H1 (cell line): ENCODE data around the gene PRKN. TPM values are rescaled to one million over a fixed set of nuclear protein-coding genes. Genes with fewer than 3 reads are reported as not detected.

Experiments used
- CTCF ChIA-PET: fragments of 300-600 bp; sonication (Branson Sonifier 250); formaldehyde crosslinking; loops from one replicate; lab custom pipeline; 2021; ENCODE audit not compliant: partially characterized antibody; lab: Charles Lee
- POLR2A ChIA-PET: fragments of 300-600 bp; sonication (Branson Sonifier 250); formaldehyde crosslinking; loops from one replicate; lab custom pipeline; 2021; ENCODE audit warnings: inconsistent platforms; ENCODE audit not compliant: partially characterized antibody; lab: Charles Lee
- DNase-seq, 2 experiments: peaks; one replicate each; pipeline versions ENCODE4 v3.0.0 to v3.0.0-alpha.2; 2010 to 2022; ENCODE audit warnings: low spot score in 2 of 2, low read depth in 1 of 2, mixed read lengths in 1 of 2
- FAIRE-seq: peaks from 2 replicates; lab custom pipeline; 2011; peaks lifted over from hg19 to GRCh38; lab: Jason Lieb, UNC
- H2AFZ ChIP-seq: 2 replicates; pipeline ENCODE4 v1.8.1; 2012; ENCODE audit warnings: low read length, inconsistent platforms
- H2AK5ac ChIP-seq: 2 replicates; pipeline ENCODE4 v1.6.1; 2013; ENCODE audit warnings: low read depth, low read length
- H2BK120ac ChIP-seq: replicated peaks from 2 replicates; pipeline ENCODE3; 2013; ENCODE audit warnings: low read depth, low read length, inconsistent platforms
- H2BK12ac ChIP-seq: 2 replicates; pipeline ENCODE4 v1.6.1; 2013; ENCODE audit warnings: low read depth, low read length
- H2BK15ac ChIP-seq: 2 replicates; pipeline ENCODE4 v1.6.1; 2013; ENCODE audit warnings: low read length
- H2BK20ac ChIP-seq: 2 replicates; pipeline ENCODE4 v1.6.1; 2013; ENCODE audit warnings: low read length
- H2BK5ac ChIP-seq: 2 replicates; pipeline ENCODE4 v1.6.1; 2013; ENCODE audit warnings: low read depth, low read length
- H3K14ac ChIP-seq: 2 replicates; pipeline ENCODE4 v1.6.1; 2013; ENCODE audit warnings: inconsistent platforms; ENCODE audit not compliant: insufficient read length
- H3K18ac ChIP-seq: 2 replicates; pipeline ENCODE4 v1.6.1; 2013; ENCODE audit warnings: low read length; ENCODE audit errors: extremely low read depth
- H3K23ac ChIP-seq: 2 replicates; pipeline ENCODE4 v1.6.1; 2013; ENCODE audit warnings: inconsistent platforms; ENCODE audit not compliant: insufficient read length
- H3K23me2 ChIP-seq: 2 replicates; pipeline ENCODE4 v1.6.1; 2013; ENCODE audit warnings: low read depth, low read length
- H3K27ac ChIP-seq: 2 replicates; pipeline ENCODE4 v1.6.1; 2011; ENCODE audit warnings: low read depth, low read length, inconsistent platforms
- H3K27me3 ChIP-seq, 4 experiments: replicated peaks in 1 of 4; 1 replicate in 1 of 4; 2 replicates in 3 of 4; pipeline versions ENCODE4 v1.6.1 to v1.8.1; 2011 to 2013; ENCODE audit warnings: low read length in 3 of 4, mild to moderate bottlenecking in 3 of 4, inconsistent platforms in 2 of 4, mixed read lengths in 2 of 4, moderate library complexity in 1 of 4; ENCODE audit not compliant: control insufficient read depth in 3 of 4, insufficient read depth in 3 of 4; ENCODE audit errors: extremely low read depth in 1 of 4
- H3K36me3 ChIP-seq, 4 experiments: 2 replicates each; pipeline versions ENCODE4 v1.6.1 to v1.8.1; 2011 to 2013; ENCODE audit warnings: mild to moderate bottlenecking in 4 of 4, low read length in 3 of 4, moderate library complexity in 2 of 4, control low read depth in 1 of 4, inconsistent platforms in 1 of 4; ENCODE audit not compliant: insufficient read depth in 4 of 4, control insufficient read depth in 2 of 4
- H3K4ac ChIP-seq: replicated peaks from 2 replicates; pipeline ENCODE3; 2013; ENCODE audit warnings: low read length, low read depth, mixed read lengths, inconsistent platforms; ENCODE audit not compliant: insufficient read length
- H3K4me1 ChIP-seq, 4 experiments: replicated peaks in 1 of 4; 1 replicate in 1 of 4; 2 replicates in 3 of 4; pipeline versions ENCODE4 v1.6.1 to v1.8.1; 2011 to 2013; ENCODE audit warnings: low read length in 3 of 4, inconsistent platforms in 2 of 4, mixed read lengths in 1 of 4; ENCODE audit not compliant: insufficient read depth in 4 of 4, control insufficient read depth in 3 of 4
- H3K4me2 ChIP-seq, 2 experiments: 2 replicates each; pipeline versions ENCODE4 v1.6.1 to v1.8.1; 2011 to 2013; ENCODE audit warnings: low read depth in 2 of 2, low read length in 2 of 2, control low read depth in 1 of 2, inconsistent platforms in 1 of 2, mild to moderate bottlenecking in 1 of 2; ENCODE audit not compliant: insufficient read depth in 1 of 2
- H3K4me3 ChIP-seq, 4 experiments: fragments of 200-600, 300-600 bp in 1 of 4; sonication (generic), shearing (Covaris generic), sonication (Bioruptor Twin) in 1 of 4; 2 replicates each; pipeline versions ENCODE4 v1.5.1 to v1.8.1; 2011 to 2016; ENCODE audit warnings: low read length in 4 of 4, low read depth in 3 of 4, control low read depth in 2 of 4, inconsistent platforms in 2 of 4, mild to moderate bottlenecking in 2 of 4, mixed read lengths in 1 of 4, moderate library complexity in 1 of 4; ENCODE audit not compliant: insufficient read depth in 2 of 4; ENCODE audit errors: extremely low read depth in 1 of 4
- H3K56ac ChIP-seq: replicated peaks from 2 replicates; pipeline ENCODE3; 2013; ENCODE audit warnings: low read depth, mild to moderate bottlenecking, mixed read lengths, low read length, inconsistent platforms; ENCODE audit not compliant: insufficient read length
- H3K79me1 ChIP-seq: 2 replicates; pipeline ENCODE4 v1.6.1; 2013; ENCODE audit warnings: low read depth, low read length, control low read depth
- H3K79me2 ChIP-seq, 2 experiments: 2 replicates each; pipeline versions ENCODE4 v1.6.1 to v1.8.1; 2012 to 2013; ENCODE audit warnings: low read length in 2 of 2, mild to moderate bottlenecking in 2 of 2, inconsistent platforms in 1 of 2; ENCODE audit not compliant: insufficient read depth in 2 of 2, control insufficient read depth in 1 of 2
- H3K9ac ChIP-seq, 4 experiments: replicated peaks in 1 of 4; 1 replicate in 1 of 4; 2 replicates in 3 of 4; pipeline versions ENCODE4 v1.6.1 to v1.8.1; 2011 to 2013; ENCODE audit warnings: low read depth in 3 of 4, low read length in 3 of 4, control low read depth in 2 of 4, mild to moderate bottlenecking in 2 of 4, moderate library complexity in 2 of 4, inconsistent platforms in 1 of 4; ENCODE audit errors: extremely low read depth in 1 of 4
- H3K9me3 ChIP-seq, 2 experiments: 2 replicates each; pipeline versions ENCODE4 v1.6.1 to v1.8.1; 2012 to 2013; ENCODE audit warnings: mild to moderate bottlenecking in 2 of 2, moderate library complexity in 2 of 2, control low read depth in 1 of 2, inconsistent platforms in 1 of 2, low read depth in 1 of 2, low read length in 1 of 2, mixed read lengths in 1 of 2; ENCODE audit not compliant: insufficient read depth in 2 of 2
- H4K20me1 ChIP-seq, 2 experiments: replicated peaks in 1 of 2; 2 replicates each; pipeline versions ENCODE3 to v1.8.1; 2011 to 2013; ENCODE audit warnings: inconsistent platforms in 2 of 2, low read length in 2 of 2, mild to moderate bottlenecking in 1 of 2; ENCODE audit not compliant: insufficient read depth in 2 of 2, control insufficient read depth in 1 of 2
- H4K5ac ChIP-seq: 2 replicates; pipeline ENCODE4 v1.6.1; 2013; ENCODE audit warnings: low read length, low read depth, mixed read lengths, inconsistent platforms; ENCODE audit not compliant: insufficient read length
- H4K8ac ChIP-seq: 2 replicates; pipeline ENCODE4 v1.8.0; 2013; ENCODE audit warnings: mild to moderate bottlenecking, moderate library complexity, low read length, inconsistent platforms; ENCODE audit not compliant: insufficient read depth; ENCODE audit errors: extremely low read depth
- H4K91ac ChIP-seq: replicated peaks from 2 replicates; pipeline ENCODE3; 2013; ENCODE audit warnings: low read length, mixed read lengths, inconsistent platforms; ENCODE audit not compliant: insufficient read length
- RAD21 ChIP-seq, 2 experiments: IDR thresholded peaks in 1 of 2; conservative IDR thresholded peaks in 1 of 2; 2 replicates each; pipeline ENCODE4 v1.6.1; 2011; ENCODE audit warnings: low read depth in 2 of 2, low read length in 2 of 2, improper control_type of control experiment in 1 of 2, inconsistent platforms in 1 of 2, mild to moderate bottlenecking in 1 of 2, moderate library complexity in 1 of 2
- SP2 ChIP-seq: IDR thresholded peaks from 2 replicates; pipeline ENCODE4 v1.6.1; 2012; ENCODE audit warnings: mild to moderate bottlenecking, low read length, inconsistent platforms
- TAF7 ChIP-seq: optimal IDR thresholded peaks from 2 replicates; pipeline ENCODE3; 2011; ENCODE audit warnings: low read depth, mild to moderate bottlenecking, inconsistent platforms, low read length, moderate library complexity, borderline replicate concordance
- WGBS, 2 experiments: shearing (Covaris generic) in 1 of 2; methylation state at CpG; one replicate each; pipeline versions ENCODE4 v1.1.6 to v1.1.7; 2013 to 2015; ENCODE audit warnings: low lambda C conversion rate in 2 of 2, mixed read lengths in 2 of 2, inconsistent platforms in 1 of 2, low coverage in 1 of 2, missing lambda C conversion rate in 1 of 2; ENCODE audit not compliant: insufficient replicate concordance in 2 of 2, insufficient coverage in 1 of 2, insufficient read length in 1 of 2; ENCODE audit errors: extremely low coverage in 1 of 2, missing lambda C conversion rate in 1 of 2; 5-methylcytosine and 5-hydroxymethylcytosine counted together
- polyA plus RNA-seq, 7 experiments: library from polyadenylated mRNA; depleted of rRNA in 3 of 7; stranded (reverse) in 5 of 7; unstranded in 2 of 7; fragments of >200 nt in 5 of 7; fragments of 200-250 nt in 2 of 7; gene quantifications; 1 replicate in 5 of 7; 2 replicates in 1 of 7; 4 replicates in 1 of 7; pipeline versions ENCODE4 v1.2.1 to v1.2.3, GENCODE V29; 2011 to 2013; ENCODE audit warnings: missing spikeins in 2 of 7, mixed read lengths in 2 of 7
- total RNA-seq: library from RNA; stranded (reverse); fragmentation: NEBNext Ultra II Directional; extraction: Animal tissue kit (Norgen Biotek cat#: 25700); gene quantifications from 2 replicates; pipeline ENCODE4 v1.2.1, GENCODE V29; 2021
- TF ChIP-seq, protein P1 (sequence below): IDR thresholded peaks from 2 replicates; pipeline ENCODE4 v1.6.1; 2011; ENCODE audit warnings: low read length, improper control_type of control experiment

PRKN gene
- total and polyA plus RNA-seq, 2 of the 8 experiments (the other 6 are each of a cell fraction or from before 2014, with no cell fraction given) = 0.13 to 0.29 TPM

DNA sequence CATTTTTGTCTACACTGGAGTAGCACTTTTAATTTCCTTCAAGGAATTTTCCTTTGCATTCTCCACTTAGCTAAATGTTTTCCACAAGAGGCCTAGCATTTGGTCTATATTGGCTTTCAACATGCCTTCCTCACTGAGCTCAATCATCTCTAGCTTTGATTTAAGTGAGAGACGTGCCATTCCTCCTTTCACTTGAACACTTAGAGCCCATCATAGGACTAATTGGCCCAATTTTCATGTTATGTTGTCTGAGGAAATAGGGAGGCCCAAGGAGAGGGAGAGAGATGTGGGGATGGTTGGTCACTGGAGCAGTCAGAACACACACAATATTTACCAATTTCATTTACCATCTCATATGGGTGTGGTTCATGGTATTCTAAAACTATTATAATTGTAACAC lies 645.0 kb downstream of the PRKN start:
- Histone ChIP-seq H4K91ac (no peak overlapping the region), H3K56ac (no peak overlapping the region), H3K27ac (no peak overlapping the region), H3K9me3 (0 out of 4 replicates have a peak, but pooled peaks cover 0 to 6% of the 10 kb centered on the region in 2 experiments), H3K79me2 (no peaks in the 10 kb centered on the region), H2AK5ac (no peak overlapping the region), H4K8ac (no peak overlapping the region), H3K14ac (no peak overlapping the region), H3K4me2 (no peak overlapping the region), H3K27me3 (no peaks in the 10 kb centered on the region), H3K9ac (no peak overlapping the region), H2BK120ac (no peak overlapping the region), H4K5ac (no peak overlapping the region), H3K4ac (no peak overlapping the region), H3K36me3 (no peaks in the 10 kb centered on the region), H3K23me2 (no peaks in the 10 kb centered on the region), H3K79me1 (no peaks in the 10 kb centered on the region), H2BK5ac (no peak overlapping the region), H3K23ac (no peak overlapping the region), H3K4me3 (no peak overlapping the region), H2BK20ac (no peak overlapping the region), H3K4me1 (no peaks in the 10 kb centered on the region), H3K18ac (no peak overlapping the region), H4K20me1 (no peaks in the 10 kb centered on the region), H2AFZ (no peak overlapping the region), H2BK15ac (no peak overlapping the region), H2BK12ac (no peak overlapping the region)
- 94% methylated on average over 1 of the region's 1 CpG; no CpG with 5 or more reads in 1 of the 2 experiments for WGBS, 2 experiments
- no peak for TF ChIP-seq RAD21 (IDR thresholded peaks at IDR 0.05 in 1 of 2, conservative IDR thresholded peaks at IDR 0.05 in 1 of 2; ENCODE audit: low read depth in 2 of 2, low read length in 2 of 2)
- no peak for TF ChIP-seq TAF7
- TF ChIP-seq, protein P1, sequence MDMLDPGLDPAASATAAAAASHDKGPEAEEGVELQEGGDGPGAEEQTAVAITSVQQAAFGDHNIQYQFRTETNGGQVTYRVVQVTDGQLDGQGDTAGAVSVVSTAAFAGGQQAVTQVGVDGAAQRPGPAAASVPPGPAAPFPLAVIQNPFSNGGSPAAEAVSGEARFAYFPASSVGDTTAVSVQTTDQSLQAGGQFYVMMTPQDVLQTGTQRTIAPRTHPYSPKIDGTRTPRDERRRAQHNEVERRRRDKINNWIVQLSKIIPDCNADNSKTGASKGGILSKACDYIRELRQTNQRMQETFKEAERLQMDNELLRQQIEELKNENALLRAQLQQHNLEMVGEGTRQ = no peak
- TF ChIP-seq SP2 = no peak
- FAIRE-seq = no peak
- POLR2A ChIA-PET = no interaction called here
- CTCF ChIA-PET = no interaction called here
- no peak for DNase-seq
